GM18502 (cell line): Measurements from ENCODE around the gene MLLT1.

ENCODE experiments used
- ATAC-seq: cut with Tn5 transposase; IDR thresholded peaks from one replicate; pipeline ENCODE4 v1.9.1; 2021; ENCODE audit warnings: mild to moderate bottlenecking; ENCODE audit not compliant: unreplicated experiment, poor library complexity

Gene MLLT1

GRCh38 chr19:6260912-6261650, 18.7 kb downstream of the MLLT1 start:
- ATAC-seq = no peak

- no peak for ATAC-seq
Observed at GRCh38 chr19:6260376-6260775, 19.4 kb downstream of the MLLT1 start.

- no peak for ATAC-seq
Observed at GRCh38 chr19:6259312-6259861, 20.4 kb downstream of the MLLT1 start.

DNA sequence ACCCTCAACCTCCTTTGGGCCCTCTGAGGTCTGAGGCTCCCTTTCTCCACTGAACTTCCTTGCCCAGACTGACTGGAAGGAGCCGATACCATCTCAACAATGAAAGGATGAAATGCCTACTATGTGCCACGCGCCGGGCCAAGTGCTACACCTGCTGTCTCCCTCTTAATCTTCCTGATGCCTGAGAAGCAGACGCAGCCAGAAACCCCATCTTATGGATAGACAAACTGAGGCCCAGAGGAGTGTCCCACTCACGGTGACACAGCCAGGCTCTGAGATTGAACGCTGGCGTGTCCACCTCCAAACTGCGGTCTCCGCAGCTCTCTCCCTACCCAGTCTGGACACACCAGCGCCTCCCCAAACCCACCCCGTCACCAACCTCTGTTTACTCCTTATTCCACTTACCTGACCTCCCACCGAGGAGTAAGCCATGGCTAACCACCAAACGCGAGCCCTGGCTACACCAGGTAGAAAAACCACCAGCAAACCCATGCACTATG, 20.9 kb downstream of the MLLT1 start:
- no peak for ATAC-seq

- no peak for ATAC-seq
Observed at GRCh38 chr19:6253954-6254733, 25.6 kb downstream of the MLLT1 start.

GRCh38 chr19:6252066-6252465, 27.7 kb downstream of the MLLT1 start:
- ATAC-seq = no peak

DNA sequence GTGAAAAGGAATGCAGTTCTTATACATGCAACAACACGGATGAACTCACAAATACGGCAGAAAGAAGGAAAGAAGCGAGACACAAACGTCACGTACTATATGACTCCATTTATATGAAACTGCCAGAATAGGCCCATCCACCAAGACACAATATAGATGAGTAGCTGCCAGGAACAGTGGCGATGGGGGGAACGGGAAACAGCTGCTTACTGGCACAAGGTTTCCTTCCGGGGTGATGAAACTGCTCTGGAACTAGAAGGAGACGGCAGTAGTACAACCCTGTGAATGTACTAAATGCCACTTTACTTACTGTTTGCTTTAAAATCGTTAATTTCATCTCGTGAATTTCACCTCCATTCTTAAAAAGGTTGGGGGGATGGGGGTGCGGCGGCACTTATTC, 28.9 kb downstream of the MLLT1 start:
- no peak for ATAC-seq

DNA sequence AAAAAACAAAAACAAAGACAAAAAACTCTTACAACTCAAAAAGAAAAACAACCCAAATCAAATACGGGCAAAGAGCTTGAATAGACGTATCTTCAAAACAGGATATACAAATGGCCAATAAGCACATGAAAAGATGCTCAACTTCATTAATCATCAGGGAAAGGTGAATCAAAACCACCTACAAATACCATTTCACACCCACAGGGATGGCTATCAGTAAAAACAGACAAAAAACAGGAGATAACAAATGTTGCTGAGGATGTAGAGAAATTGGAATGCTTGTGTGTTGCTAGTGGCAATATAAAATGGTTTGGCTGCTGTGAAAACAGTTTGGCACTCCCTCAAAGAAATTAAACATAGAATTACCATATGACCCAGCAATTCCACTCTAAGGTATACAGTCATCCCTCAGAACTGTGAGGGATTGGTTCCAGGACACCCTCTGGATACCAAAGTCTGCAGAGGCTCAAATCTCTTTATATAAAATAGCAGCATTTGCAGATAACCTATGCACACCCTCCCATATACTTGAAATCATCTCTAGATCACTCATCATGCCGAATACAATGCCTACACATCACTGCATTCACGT, 29.7 kb downstream of the MLLT1 start:
- ATAC-seq = no peak

DNA sequence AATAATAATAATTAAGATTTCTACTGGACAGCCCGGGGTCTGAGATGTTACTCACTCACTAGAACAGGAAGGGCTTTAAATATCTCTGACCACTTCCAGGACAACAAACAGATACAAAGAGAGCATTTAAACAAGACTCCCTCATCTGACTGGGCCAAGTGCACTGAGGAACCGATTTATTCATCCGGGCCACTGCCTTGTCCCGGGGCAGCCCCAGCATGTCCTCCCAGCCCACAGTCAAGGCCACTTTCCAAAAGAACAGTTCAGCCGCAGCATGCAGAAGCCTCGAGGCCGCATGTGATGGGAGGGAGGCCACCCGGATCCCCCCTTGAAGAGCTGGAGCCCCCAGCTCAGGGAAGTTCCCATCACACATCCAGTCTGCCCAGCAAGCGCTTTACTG, 30.5 kb downstream of the MLLT1 start:
- ATAC-seq = no peak

DNA sequence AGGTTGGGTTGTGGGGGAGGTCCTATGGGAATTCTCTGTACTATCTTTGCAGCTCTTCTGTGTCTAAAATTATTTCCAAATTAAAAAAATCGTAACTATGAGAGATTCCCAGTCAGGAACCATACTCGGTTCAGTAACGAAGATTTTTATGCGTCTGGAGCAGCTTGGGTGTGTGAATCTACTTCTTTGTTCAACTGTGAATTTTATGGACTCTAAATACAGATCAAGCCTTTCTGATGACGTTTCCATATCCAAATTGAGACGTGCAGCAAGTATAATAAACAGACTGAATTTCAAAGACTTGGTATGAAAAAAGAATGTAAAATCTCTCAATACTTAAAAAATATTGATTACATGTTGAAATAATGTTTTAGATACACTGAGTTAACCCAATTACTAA, 30.9 kb downstream of the MLLT1 start:
- no peak for ATAC-seq

DNA sequence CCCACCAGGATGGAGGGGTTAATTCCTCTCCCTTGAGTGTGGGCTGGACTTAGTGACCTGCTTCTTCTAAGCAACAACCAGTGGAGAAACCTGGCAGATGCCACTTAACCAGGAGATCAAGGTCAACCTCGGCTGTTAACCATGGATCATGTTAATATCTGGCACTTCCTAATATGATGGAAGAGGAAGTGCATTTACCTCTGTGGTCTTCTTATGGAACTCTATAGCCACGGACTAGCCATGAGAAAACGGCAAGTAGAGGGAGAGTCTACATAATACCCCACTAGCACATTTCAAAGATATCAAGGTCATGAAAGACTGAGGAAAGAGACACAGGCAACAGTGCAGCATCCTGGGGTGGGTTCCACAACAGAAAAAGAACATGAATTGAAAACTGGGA, 31.4 kb downstream of the MLLT1 start:
- no peak for ATAC-seq

GRCh38 chr19:6247007-6247288, 32.8 kb downstream of the MLLT1 start:
- ATAC-seq = no peak

DNA sequence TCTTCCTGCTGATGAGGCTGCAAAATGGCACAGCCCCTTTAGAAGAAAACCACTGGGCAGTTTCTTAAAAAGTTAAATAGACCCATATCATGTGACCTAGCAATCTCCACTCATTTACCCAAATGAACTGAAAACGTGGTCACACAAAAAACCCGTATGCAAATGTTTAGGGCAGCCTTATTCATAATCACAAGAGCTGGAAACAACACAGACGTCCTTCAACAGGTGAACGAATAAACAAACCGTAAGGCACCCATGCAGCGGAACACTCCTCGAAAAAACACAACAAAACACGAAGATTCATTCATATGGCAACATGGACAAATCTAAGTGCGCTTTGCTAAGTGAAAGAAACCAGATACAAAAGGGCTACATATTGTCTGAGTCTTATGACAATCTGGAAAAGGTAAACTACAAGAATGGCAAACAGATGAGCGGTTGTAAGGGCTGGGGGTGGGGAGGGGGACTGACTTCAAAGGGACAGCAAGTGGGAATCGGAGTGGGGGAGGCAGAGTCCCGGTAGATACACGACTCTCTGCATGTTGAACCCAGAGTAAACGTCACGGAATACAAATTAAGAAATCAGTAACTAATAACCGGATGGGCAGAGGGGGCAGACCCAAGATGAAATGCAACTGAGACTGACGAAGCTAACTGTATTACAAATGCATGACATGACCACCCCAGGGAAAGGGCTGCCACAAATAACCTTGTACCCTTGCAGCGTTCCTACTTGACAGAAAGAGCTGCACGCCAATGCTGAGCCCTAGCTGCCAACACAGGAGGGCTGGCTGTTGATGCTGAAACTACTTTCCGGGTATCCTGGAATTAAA, 33.4 kb downstream of the MLLT1 start:
- no peak for ATAC-seq

DNA sequence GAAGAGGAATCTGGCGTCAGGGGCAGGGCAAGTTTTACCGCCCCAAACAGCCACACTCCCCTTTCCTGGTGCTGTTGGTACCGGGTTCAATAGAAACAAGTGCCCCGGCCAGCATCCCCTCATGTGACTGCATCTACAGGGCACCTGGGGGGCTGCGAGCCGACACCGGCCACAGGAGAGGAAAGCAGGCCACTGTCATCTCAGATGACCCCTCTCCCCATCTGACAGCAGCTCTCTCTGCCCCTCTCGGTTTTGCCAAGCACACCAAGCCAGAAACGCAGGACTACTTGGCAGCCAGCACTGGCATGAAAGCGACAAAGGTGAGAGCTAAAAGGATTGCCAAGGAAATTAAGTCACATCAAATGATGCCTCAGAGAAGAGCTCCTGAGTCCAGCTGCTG, 37.1 kb downstream of the MLLT1 start:
- ATAC-seq = no peak

- no peak for ATAC-seq
Observed at GRCh38 chr19:6241680-6242377, 37.9 kb downstream of the MLLT1 start.

DNA sequence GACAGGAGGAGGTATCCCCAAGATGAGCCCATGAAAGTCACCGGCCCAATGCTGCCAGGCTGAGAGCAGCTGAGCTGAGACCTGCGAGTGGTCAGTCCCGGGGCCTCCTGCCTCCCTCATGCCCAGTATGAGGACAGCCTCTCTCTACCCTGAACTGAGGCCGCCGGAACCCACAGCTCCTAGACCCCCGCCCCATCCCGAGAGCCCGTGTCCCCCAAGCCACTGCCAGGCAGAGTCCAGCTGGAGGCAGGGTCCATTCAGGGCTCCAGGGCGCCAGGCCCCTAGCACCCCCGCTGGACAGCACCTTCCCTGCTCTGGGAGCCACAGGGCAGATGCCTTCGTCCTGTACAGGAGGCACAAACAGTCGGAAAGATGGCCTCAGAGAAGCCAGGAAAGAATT, 38.7 kb downstream of the MLLT1 start:
- no peak for ATAC-seq

- ATAC-seq = no peak
Observed at GRCh38 chr19:6239871-6240676, 39.7 kb downstream of the MLLT1 start.

DNA sequence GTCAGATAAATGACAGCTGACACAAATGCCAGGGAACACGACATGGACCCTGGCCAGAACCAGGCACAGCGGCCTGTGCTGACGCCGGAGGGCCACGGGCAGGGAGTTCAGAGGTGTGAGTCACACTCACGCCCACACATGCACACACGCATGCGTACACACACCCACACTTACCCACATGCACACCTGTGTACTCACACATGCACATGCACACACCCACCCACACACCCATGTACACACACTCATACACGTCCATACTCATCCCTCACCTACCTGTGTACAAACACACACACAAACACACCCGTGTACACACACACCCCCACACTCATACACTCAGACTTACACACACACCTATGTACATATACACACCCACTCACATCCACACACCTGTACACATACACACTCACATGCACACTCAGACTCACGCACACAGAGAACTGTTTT, 40.4 kb downstream of the MLLT1 start:
- no peak for ATAC-seq
